SK-N-SH treated with all-trans-retinoic acid at 6 μM for 48 hours (cell line): ENCODE data around the gene DHX16.

Experiments used
- ATAC-seq: fragments of 200-7000 bp; cut with Tn5 transposase; 3 replicates; pipeline ENCODE4 v1.9.1; 2020; ENCODE audit warnings: mild to moderate bottlenecking, moderate library complexity
- BACH2 ChIP-seq: fragments of 250-450 bp; sonication (Bioruptor Pico); IDR thresholded peaks from 2 replicates; pipeline ENCODE4 v1.9.0; 2021; ENCODE audit warnings: mild to moderate bottlenecking, borderline replicate concordance
- CREB5 ChIP-seq: fragments of 250-450 bp; sonication (Bioruptor Pico); IDR thresholded peaks from 2 replicates; pipeline ENCODE4 v1.5.1; 2020; ENCODE audit warnings: low read depth, mild to moderate bottlenecking, moderate library complexity
- CSDC2 ChIP-seq: fragments of 250-450 bp; sonication (Bioruptor Pico); IDR thresholded peaks from 2 replicates; pipeline ENCODE4 v1.5.0; 2020; ENCODE audit warnings: mild to moderate bottlenecking, moderate library complexity
- CSRNP3 ChIP-seq: fragments of 250-450 bp; sonication (Bioruptor Pico); IDR thresholded peaks from 2 replicates; pipeline ENCODE4 v1.5.1; 2021; ENCODE audit warnings: mild to moderate bottlenecking, moderate library complexity
- GLIS3 ChIP-seq: fragments of 250-450 bp; sonication (Bioruptor Pico); IDR thresholded peaks from 2 replicates; pipeline ENCODE4 v1.5.0; 2020; ENCODE audit warnings: mild to moderate bottlenecking, moderate library complexity
- PATZ1 ChIP-seq: fragments of 250-450 bp; sonication (Bioruptor Pico); IDR thresholded peaks from 2 replicates; pipeline ENCODE4 v1.8.0; 2020; ENCODE audit warnings: mild to moderate bottlenecking, moderate library complexity, borderline replicate concordance
- POU6F1 ChIP-seq: fragments of 250-450 bp; sonication (Bioruptor Pico); IDR thresholded peaks from 2 replicates; pipeline ENCODE4 v1.8.0; 2021; ENCODE audit warnings: low read depth, mild to moderate bottlenecking, moderate library complexity, borderline replicate concordance
- SNAI2 ChIP-seq: fragments of 250-450 bp; sonication (Bioruptor Pico); IDR thresholded peaks from 2 replicates; pipeline ENCODE4 v1.5.0; 2020; ENCODE audit warnings: mild to moderate bottlenecking, moderate library complexity
- TCF4 ChIP-seq: fragments of 250-450 bp; sonication (Bioruptor Pico); IDR thresholded peaks from 2 replicates; pipeline ENCODE4 v1.8.0; 2021; ENCODE audit warnings: mild to moderate bottlenecking, moderate library complexity, borderline replicate concordance
- TOX ChIP-seq: fragments of 250-450 bp; sonication (Bioruptor Pico); IDR thresholded peaks from 2 replicates; pipeline ENCODE4 v1.8.0; 2021; ENCODE audit warnings: mild to moderate bottlenecking, moderate library complexity, borderline replicate concordance
- ZC3H10 ChIP-seq: fragments of 250-450 bp; sonication (Bioruptor Pico); IDR thresholded peaks from 2 replicates; pipeline ENCODE4 v1.5.1; 2021; ENCODE audit warnings: mild to moderate bottlenecking, moderate library complexity
- ZFP3 ChIP-seq: fragments of 250-450 bp; sonication (Bioruptor Pico); IDR thresholded peaks from 2 replicates; pipeline ENCODE4 v1.5.0; 2020; ENCODE audit warnings: mild to moderate bottlenecking, moderate library complexity
- ZFP30 ChIP-seq: fragments of 450-650 bp; formaldehyde crosslinking; IDR thresholded peaks from 2 replicates; pipeline ENCODE4 v1.5.0; 2022; ENCODE audit warnings: mild to moderate bottlenecking, moderate library complexity
- ZNF565 ChIP-seq: fragments of 450-650 bp; formaldehyde crosslinking; conservative IDR thresholded peaks from 2 replicates; pipeline ENCODE4 v1.5.0; 2020; ENCODE audit warnings: low read depth, mild to moderate bottlenecking, moderate library complexity
- ZNF70 ChIP-seq: fragments of 450-650 bp; formaldehyde crosslinking; IDR thresholded peaks from 2 replicates; pipeline ENCODE4 v1.5.0; 2020; ENCODE audit warnings: mild to moderate bottlenecking, moderate library complexity
- ZNF8 ChIP-seq: fragments of 450-650 bp; formaldehyde crosslinking; IDR thresholded peaks from 2 replicates; pipeline ENCODE4 v1.5.0; 2020; ENCODE audit warnings: mild to moderate bottlenecking, moderate library complexity
- TF ChIP-seq, protein P1 (sequence below): fragments of 250-450 bp; sonication (Bioruptor Pico); IDR thresholded peaks from 2 replicates; pipeline ENCODE4 v1.5.0; 2020; ENCODE audit warnings: mild to moderate bottlenecking, moderate library complexity

Gene DHX16

DNA sequence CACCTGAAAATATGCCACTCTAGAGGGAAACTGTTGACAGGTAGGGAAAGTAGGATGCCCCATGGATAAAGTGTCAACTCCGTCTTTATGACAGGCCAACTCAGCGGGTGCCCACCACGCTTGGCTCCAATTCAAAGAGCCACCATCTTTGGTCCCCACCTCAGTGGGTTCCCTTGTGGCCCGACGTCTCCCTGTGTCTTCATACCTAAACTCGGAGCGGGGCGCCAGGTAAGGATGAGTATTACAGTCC lies 44.0 kb upstream of the DHX16 start:
- TF ChIP-seq ZC3H10 (CRISPR knock-in tag), result no peak
- no peak for TF ChIP-seq CSRNP3
- TF ChIP-seq, protein P1, sequence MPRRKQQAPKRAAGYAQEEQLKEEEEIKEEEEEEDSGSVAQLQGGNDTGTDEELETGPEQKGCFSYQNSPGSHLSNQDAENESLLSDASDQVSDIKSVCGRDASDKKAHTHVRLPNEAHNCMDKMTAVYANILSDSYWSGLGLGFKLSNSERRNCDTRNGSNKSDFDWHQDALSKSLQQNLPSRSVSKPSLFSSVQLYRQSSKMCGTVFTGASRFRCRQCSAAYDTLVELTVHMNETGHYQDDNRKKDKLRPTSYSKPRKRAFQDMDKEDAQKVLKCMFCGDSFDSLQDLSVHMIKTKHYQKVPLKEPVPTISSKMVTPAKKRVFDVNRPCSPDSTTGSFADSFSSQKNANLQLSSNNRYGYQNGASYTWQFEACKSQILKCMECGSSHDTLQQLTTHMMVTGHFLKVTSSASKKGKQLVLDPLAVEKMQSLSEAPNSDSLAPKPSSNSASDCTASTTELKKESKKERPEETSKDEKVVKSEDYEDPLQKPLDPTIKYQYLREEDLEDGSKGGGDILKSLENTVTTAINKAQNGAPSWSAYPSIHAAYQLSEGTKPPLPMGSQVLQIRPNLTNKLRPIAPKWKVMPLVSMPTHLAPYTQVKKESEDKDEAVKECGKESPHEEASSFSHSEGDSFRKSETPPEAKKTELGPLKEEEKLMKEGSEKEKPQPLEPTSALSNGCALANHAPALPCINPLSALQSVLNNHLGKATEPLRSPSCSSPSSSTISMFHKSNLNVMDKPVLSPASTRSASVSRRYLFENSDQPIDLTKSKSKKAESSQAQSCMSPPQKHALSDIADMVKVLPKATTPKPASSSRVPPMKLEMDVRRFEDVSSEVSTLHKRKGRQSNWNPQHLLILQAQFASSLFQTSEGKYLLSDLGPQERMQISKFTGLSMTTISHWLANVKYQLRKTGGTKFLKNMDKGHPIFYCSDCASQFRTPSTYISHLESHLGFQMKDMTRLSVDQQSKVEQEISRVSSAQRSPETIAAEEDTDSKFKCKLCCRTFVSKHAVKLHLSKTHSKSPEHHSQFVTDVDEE (CRISPR knock-in tag), result no peak
- no peak for TF ChIP-seq ZNF565
- TF ChIP-seq ZNF8 (CRISPR knock-in tag), result no peak
- no peak for TF ChIP-seq ZFP30 (CRISPR knock-in tag)
- TF ChIP-seq ZFP3 (CRISPR knock-in tag), result no peak
- ATAC-seq, result no peak

DNA sequence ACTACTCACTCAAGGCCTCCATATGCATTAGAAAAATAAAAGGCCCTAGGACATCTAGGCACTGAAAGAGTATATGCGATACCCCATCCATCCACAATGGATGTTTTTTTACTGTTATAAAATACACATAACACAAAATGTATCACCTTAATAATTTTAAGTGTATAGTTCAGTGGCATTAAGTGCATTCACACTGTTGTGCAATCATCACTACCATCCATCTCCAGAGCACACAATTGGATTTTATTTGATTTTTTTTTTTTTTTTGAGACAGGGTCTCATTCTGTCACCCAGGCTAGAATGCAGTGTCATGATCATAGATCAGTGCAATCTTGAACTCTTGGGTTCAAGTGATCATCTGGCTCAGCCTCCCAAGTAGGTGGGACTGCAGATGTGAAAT lies 41.5 kb upstream of the DHX16 start:
- TF ChIP-seq PATZ1 (CRISPR knock-in tag), result no peak
- no peak for TF ChIP-seq TOX (CRISPR knock-in tag)
- no peak for TF ChIP-seq ZNF70 (CRISPR knock-in tag)
- TF ChIP-seq ZC3H10 (CRISPR knock-in tag), result no peak
- TF ChIP-seq BACH2, result no peak
- no peak for TF ChIP-seq CSDC2 (CRISPR knock-in tag)
- no peak for TF ChIP-seq TCF4 (CRISPR knock-in tag)
- no peak for TF ChIP-seq POU6F1 (CRISPR knock-in tag)
- no peak for TF ChIP-seq CREB5
- TF ChIP-seq GLIS3 (CRISPR knock-in tag), result no peak
- TF ChIP-seq CSRNP3, result no peak
- TF ChIP-seq ZNF565, result no peak
- no peak for TF ChIP-seq ZFP30 (CRISPR knock-in tag)
- TF ChIP-seq, protein P1 (CRISPR knock-in tag), result no peak
- no peak for TF ChIP-seq SNAI2
- TF ChIP-seq ZFP3 (CRISPR knock-in tag), result no peak
- no peak for ATAC-seq
